Endothelial cell of umbilical vein (primary cell): ENCODE results near the gene TRAPPC3. TPM values are rescaled to one million over a fixed set of nuclear protein-coding genes. Genes with fewer than 3 reads are reported as not detected.

Experiments
- BruUV-seq: library from RNA; stranded (reverse); fragments of 400-500 nt; replicated peaks from 2 replicates; lab custom pipeline; 2021; lab: Mats Ljungman, UMichigan
- CTCF ChIA-PET: fragments of 300-600, 350-600 bp; sonication (Branson Sonifier 250); formaldehyde crosslinking; loops from one replicate; lab custom pipeline; 2021; ENCODE audit warnings: antibody characterized with exemption, inconsistent platforms; lab: Charles Lee
- POLR2A ChIA-PET: fragments of 300-600, 350-600 bp; sonication (Branson Sonifier 250); formaldehyde crosslinking; loops from one replicate; lab custom pipeline; 2021; ENCODE audit warnings: antibody characterized with exemption, inconsistent platforms; lab: Charles Lee
- DNase-seq: peaks from one replicate; pipeline ENCODE4 v3.0.0-alpha.2; 2011; ENCODE audit warnings: low read depth, low spot score
- FAIRE-seq: peaks from 2 replicates; lab custom pipeline; 2011; peaks lifted over from hg19 to GRCh38; lab: Jason Lieb, UNC
- H2AFZ ChIP-seq: 2 replicates; pipeline ENCODE4 v1.6.0; 2012; ENCODE audit warnings: low read depth, low read length, control low read depth, inconsistent platforms
- H3K27ac ChIP-seq: 2 replicates; pipeline ENCODE4 v1.5.1; 2011; ENCODE audit warnings: low read depth, mild to moderate bottlenecking, control low read depth, low read length, moderate library complexity; ENCODE audit not compliant: insufficient read depth
- H3K27me3 ChIP-seq, 2 experiments: 2 replicates each; pipeline versions ENCODE4 v1.6.0 to v1.6.1; 2011; ENCODE audit warnings: low read length in 2 of 2, mixed read lengths in 1 of 2; ENCODE audit not compliant: control insufficient read depth in 2 of 2, insufficient read depth in 2 of 2
- H3K36me3 ChIP-seq, 2 experiments: 2 replicates in 1 of 2; 3 replicates in 1 of 2; pipeline ENCODE4 v1.5.1; 2011; ENCODE audit warnings: low read length in 2 of 2, mild to moderate bottlenecking in 1 of 2, moderate library complexity in 1 of 2; ENCODE audit not compliant: control insufficient read depth in 2 of 2, insufficient read depth in 2 of 2; ENCODE audit errors: extremely low read depth in 1 of 2
- H3K4me1 ChIP-seq: 3 replicates; pipeline ENCODE4 v1.5.1; 2011; ENCODE audit warnings: mild to moderate bottlenecking, low read length; ENCODE audit not compliant: control insufficient read depth, insufficient read depth; ENCODE audit errors: extremely low read depth
- H3K4me2 ChIP-seq: 2 replicates; pipeline ENCODE4 v1.6.1; 2011; ENCODE audit warnings: low read length, control low read depth, mixed read lengths; ENCODE audit not compliant: insufficient read depth
- H3K4me3 ChIP-seq, 3 experiments: fragments of 200-600 bp in 1 of 3; sonication (generic), shearing (Covaris generic) in 1 of 3; replicated peaks in 1 of 3; 2 replicates each; pipeline ENCODE4 v1.5.1; 2011 to 2016; ENCODE audit warnings: control low read depth in 3 of 3, low read length in 3 of 3, mild to moderate bottlenecking in 2 of 3, inconsistent platforms in 1 of 3, low read depth in 1 of 3, moderate library complexity in 1 of 3; ENCODE audit not compliant: insufficient read depth in 1 of 3
- H3K79me2 ChIP-seq: 2 replicates; pipeline ENCODE4 v1.6.0; 2012; ENCODE audit warnings: low read length, inconsistent platforms; ENCODE audit not compliant: control insufficient read depth, insufficient read depth
- H3K9ac ChIP-seq: replicated peaks from 2 replicates; pipeline ENCODE3; 2011; ENCODE audit warnings: low read length, control low read depth; ENCODE audit not compliant: insufficient read depth; ENCODE audit errors: extremely low read depth
- H3K9me1 ChIP-seq: replicated peaks from 3 replicates; pipeline ENCODE4 v1.6.0; 2011; ENCODE audit warnings: mild to moderate bottlenecking, low read length; ENCODE audit not compliant: control insufficient read depth, insufficient read depth; ENCODE audit errors: extremely low read depth
- H3K9me3 ChIP-seq: replicated peaks from 2 replicates; pipeline ENCODE4 v1.5.1; 2012; ENCODE audit warnings: low read length, inconsistent platforms; ENCODE audit not compliant: control insufficient read depth, insufficient read depth
- H4K20me1 ChIP-seq: replicated peaks from 2 replicates; pipeline ENCODE3; 2011; ENCODE audit warnings: mild to moderate bottlenecking, low read length; ENCODE audit not compliant: control insufficient read depth, insufficient read depth; ENCODE audit errors: extremely low read depth
- CTCF ChIP-seq, 2 donors: IDR thresholded peaks; 1 replicate in 1 of 2; 2 replicates in 1 of 2; pipeline ENCODE4 v1.5.1; 2011; ENCODE audit warnings: low read length in 2 of 2, mild to moderate bottlenecking in 2 of 2, moderate library complexity in 2 of 2, control low read depth in 1 of 2, inconsistent platforms in 1 of 2, low read depth in 1 of 2; ENCODE audit not compliant: insufficient read depth in 1 of 2; ENCODE audit errors: extremely low read depth in 1 of 2
- EZH2 ChIP-seq: IDR thresholded peaks from 2 replicates; pipeline ENCODE4 v1.6.1; 2012; ENCODE audit warnings: borderline replicate concordance, low read depth, mild to moderate bottlenecking, moderate library complexity, low read length, inconsistent platforms; ENCODE audit not compliant: severe bottlenecking
- FOS ChIP-seq: IDR thresholded peaks from 2 replicates; pipeline ENCODE4 v1.6.1; 2011; ENCODE audit warnings: mild to moderate bottlenecking, low read length, moderate library complexity, borderline replicate concordance; ENCODE audit not compliant: insufficient read depth
- GATA2 ChIP-seq: IDR thresholded peaks from 2 replicates; pipeline ENCODE4 v1.7.0; 2011; ENCODE audit warnings: low read depth, mild to moderate bottlenecking, moderate library complexity, mixed read lengths, low read length; ENCODE audit not compliant: insufficient read length, insufficient read depth
- JUN ChIP-seq: IDR thresholded peaks from 2 replicates; pipeline ENCODE4 v1.6.1; 2011; ENCODE audit warnings: borderline replicate concordance, low read depth; ENCODE audit not compliant: insufficient read length, insufficient read depth
- MAX ChIP-seq: IDR thresholded peaks from 2 replicates; pipeline ENCODE4 v1.6.1; 2011; ENCODE audit not compliant: insufficient read depth, insufficient read length
- MYC ChIP-seq: IDR thresholded peaks from one replicate; pipeline ENCODE4 v1.6.1; 2011; ENCODE audit warnings: mild to moderate bottlenecking, low read depth, low read length
- POLR2A ChIP-seq: IDR thresholded peaks from 2 replicates; pipeline ENCODE4 v1.6.1; 2012; ENCODE audit warnings: low read depth, mild to moderate bottlenecking, control low read depth, low read length
- POLR2AphosphoS5 ChIP-seq: IDR thresholded peaks from 2 replicates; pipeline ENCODE4 v1.6.1; 2012; ENCODE audit warnings: low read depth, mild to moderate bottlenecking, control low read depth, low read length, moderate library complexity; ENCODE audit not compliant: insufficient read depth
- dilution Hi-C: fragments of 300-500 bp; cut with MboI; formaldehyde crosslinking; loops from one replicate; pipeline ENCODE4 v1.15.0; 2019; ENCODE audit warnings: low sequenced_read_pairs; ENCODE audit not compliant: extremely low pct_ligation_motif_present
- intact Hi-C: fragments of 100-400 bp; cut with micrococcal nuclease; formaldehyde crosslinking; loops from one replicate; pipeline ENCODE4 v1.10.0; 2022
- polyA plus RNA-seq, 4 experiments: library from polyadenylated mRNA; depleted of rRNA in 3 of 4; stranded (reverse) in 3 of 4; unstranded in 1 of 4; fragments of >200 nt; gene quantifications; 2 replicates each; pipeline versions ENCODE4 v1.2.1 to v1.2.3, GENCODE V29; 2011 to 2012; ENCODE audit warnings: missing spikeins in 1 of 4
- total RNA-seq: library from RNA; stranded (reverse); gene quantifications from 2 replicates; pipeline ENCODE4 v1.2.3, GENCODE V29; 2021

The TRAPPC3 gene
- total and polyA plus RNA-seq, 2 donors (not counting 3 experiments of a cell fraction or from before 2014, with no cell fraction given), result 93.4 to 125 TPM

GRCh38 chr1:36166136-36166535, 16.9 kb upstream of the TRAPPC3 start:
- intact Hi-C loops, result no loop called here
- no peaks in the 10 kb centered on the region for H3K27me3 ChIP-seq
- TF ChIP-seq MAX (no peak), JUN (no peak), FOS (no peak), CTCF (IDR thresholded peaks at IDR 0.05; ENCODE audit: extremely low read depth in 1 of 2, insufficient read depth in 1 of 2, low read depth in 1 of 2, low read length in 2 of 2) (no peak), EZH2 (no peak), GATA2 (no peak), MYC (no peak), POLR2AphosphoS5 (no peak), POLR2A (no peak)
- ChIA-PET CTCF (interaction anchor here (1.2 kb wide), 1 partner anchor 17 kb away, joined by 3 read pairs; the partner anchor contains the start of gene TRAPPC3), POLR2A (no interaction called here)
- BruUV-seq, result no TSS peak
- H3K9ac ChIP-seq, result no peak overlapping the region
- no peaks in the 10 kb centered on the region for H3K9me1 ChIP-seq
- no peak overlapping the region for H2AFZ ChIP-seq
- FAIRE-seq (no peak), DNase-seq (no peak)
- H3K9me3 ChIP-seq, result no peaks in the 10 kb centered on the region
- H3K4me1 ChIP-seq, result peaks cover 17% of the 10 kb centered on the region
- H3K4me3 ChIP-seq, result no peak overlapping the region
- H3K27ac ChIP-seq, result no peak overlapping the region
- dilution Hi-C loops, result no loop called here
- H3K36me3 ChIP-seq, result peaks cover 11 to 20% of the 10 kb centered on the region in 2 experiments
- peaks cover 6% of the 10 kb centered on the region for H4K20me1 ChIP-seq
- peaks cover 92% of the 10 kb centered on the region for H3K79me2 ChIP-seq
- no peak overlapping the region for H3K4me2 ChIP-seq
